NT2/D1 (cell line): ENCODE data around the gene CD302.
"Not testable (repeated sequence)": the region's sequence is repeated elsewhere in the genome, so short reads cannot be mapped to it uniquely, and the experiment has no call there.

Experiments used
- SUZ12 ChIP-seq: IDR thresholded peaks from 2 replicates; pipeline ENCODE4 v1.6.1; 2011; ENCODE audit not compliant: insufficient read length, insufficient read depth; ENCODE audit errors: extremely low read depth
- YY1 ChIP-seq: IDR thresholded peaks from 2 replicates; pipeline ENCODE4 v1.6.1; 2011; ENCODE audit not compliant: insufficient read length, insufficient read depth
- ZNF274 ChIP-seq: IDR thresholded peaks from 2 replicates; pipeline ENCODE4 v1.6.1; 2011; ENCODE audit warnings: mild to moderate bottlenecking, low read depth, low read length

DNA sequence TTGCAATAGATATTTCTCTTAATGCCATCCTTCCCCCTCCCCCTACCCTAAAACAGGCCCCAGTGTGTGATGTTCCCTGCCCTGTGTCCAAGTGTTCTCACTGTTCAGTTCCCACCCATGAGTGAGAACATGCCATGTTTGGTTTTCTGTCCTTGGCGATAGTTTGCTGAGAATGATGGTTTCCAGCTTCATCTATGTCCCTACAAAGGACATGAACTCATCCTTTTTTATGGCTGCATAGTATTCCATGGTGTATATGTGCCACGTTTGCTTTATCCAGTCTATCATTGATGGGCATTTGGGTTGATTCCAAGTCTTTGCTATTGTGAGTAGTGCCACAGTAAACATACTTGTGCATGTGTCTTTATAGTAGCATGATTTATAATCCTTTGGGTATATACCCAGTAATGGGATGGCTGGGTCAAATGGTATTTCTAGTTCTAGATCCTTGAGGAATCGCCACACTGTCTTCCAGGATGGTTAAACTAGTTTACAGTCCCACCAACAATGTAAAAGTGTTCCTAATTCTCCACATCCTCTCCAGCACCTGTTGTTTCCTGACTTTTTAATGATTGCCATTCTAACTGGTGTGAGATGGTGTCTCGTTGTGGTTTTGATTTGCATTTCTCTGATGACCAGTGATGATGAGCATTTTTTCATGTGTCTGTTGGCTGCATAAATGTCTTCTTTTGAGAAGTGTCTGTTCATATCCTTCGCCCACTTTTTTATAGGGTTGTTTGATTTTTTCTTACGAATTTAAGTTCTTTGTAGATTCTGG is 73.0 kb downstream of the CD302 start:
- TF ChIP-seq YY1, SUZ12, ZNF274: not testable (repeated sequence)
